ENCODE results near the gene PPARG.

DNA sequence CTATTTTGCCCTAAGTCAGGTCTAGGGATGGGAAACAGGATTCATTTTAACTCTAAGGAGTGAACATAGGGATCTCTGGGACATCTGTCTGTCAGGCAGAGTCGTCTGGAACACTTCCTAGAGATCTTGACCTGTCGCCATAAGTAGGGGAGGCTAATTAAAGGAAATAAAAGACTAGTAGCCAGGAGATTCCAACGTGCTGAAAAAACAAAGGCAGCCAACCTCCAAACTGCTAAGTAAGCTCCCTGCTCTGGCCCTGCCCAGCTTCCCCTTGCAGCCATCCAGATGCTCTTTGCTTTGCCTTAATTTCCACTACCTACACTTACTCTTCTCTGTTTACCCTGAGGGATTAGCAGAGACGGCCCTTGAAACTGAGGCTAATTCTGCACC lies 177.0 kb downstream of the PPARG start:
- TF ChIP-seq, protein P1, sequence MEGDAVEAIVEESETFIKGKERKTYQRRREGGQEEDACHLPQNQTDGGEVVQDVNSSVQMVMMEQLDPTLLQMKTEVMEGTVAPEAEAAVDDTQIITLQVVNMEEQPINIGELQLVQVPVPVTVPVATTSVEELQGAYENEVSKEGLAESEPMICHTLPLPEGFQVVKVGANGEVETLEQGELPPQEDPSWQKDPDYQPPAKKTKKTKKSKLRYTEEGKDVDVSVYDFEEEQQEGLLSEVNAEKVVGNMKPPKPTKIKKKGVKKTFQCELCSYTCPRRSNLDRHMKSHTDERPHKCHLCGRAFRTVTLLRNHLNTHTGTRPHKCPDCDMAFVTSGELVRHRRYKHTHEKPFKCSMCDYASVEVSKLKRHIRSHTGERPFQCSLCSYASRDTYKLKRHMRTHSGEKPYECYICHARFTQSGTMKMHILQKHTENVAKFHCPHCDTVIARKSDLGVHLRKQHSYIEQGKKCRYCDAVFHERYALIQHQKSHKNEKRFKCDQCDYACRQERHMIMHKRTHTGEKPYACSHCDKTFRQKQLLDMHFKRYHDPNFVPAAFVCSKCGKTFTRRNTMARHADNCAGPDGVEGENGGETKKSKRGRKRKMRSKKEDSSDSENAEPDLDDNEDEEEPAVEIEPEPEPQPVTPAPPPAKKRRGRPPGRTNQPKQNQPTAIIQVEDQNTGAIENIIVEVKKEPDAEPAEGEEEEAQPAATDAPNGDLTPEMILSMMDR (IDR thresholded peaks at IDR 0.05; ENCODE audit: low read depth, low read length): no peak
- TF ChIP-seq, protein P2, sequence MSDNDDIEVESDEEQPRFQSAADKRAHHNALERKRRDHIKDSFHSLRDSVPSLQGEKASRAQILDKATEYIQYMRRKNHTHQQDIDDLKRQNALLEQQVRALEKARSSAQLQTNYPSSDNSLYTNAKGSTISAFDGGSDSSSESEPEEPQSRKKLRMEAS (IDR thresholded peaks at IDR 0.05; ENCODE audit: low read depth, low read length): no peak
- TF ChIP-seq POLR2A (IDR thresholded peaks at IDR 0.05; ENCODE audit: extremely low read depth, insufficient read length): no peak
